Ishikawa (cell line): ENCODE results near the gene FAM118A.

Experiments
- EGR1 ChIP-seq: IDR thresholded peaks from 2 replicates; pipeline ENCODE4 v1.6.1; 2012
- FOXM1 ChIP-seq: IDR thresholded peaks from 2 replicates; pipeline ENCODE4 v1.6.1; 2012; ENCODE audit warnings: low read depth, borderline replicate concordance
- TAF1 ChIP-seq: IDR thresholded peaks from 2 replicates; pipeline ENCODE4 v1.6.1; 2012; ENCODE audit warnings: low read depth, mild to moderate bottlenecking
- YY1 ChIP-seq: IDR thresholded peaks from 2 replicates; pipeline ENCODE4 v1.6.1; 2012; ENCODE audit warnings: low read depth
- TF ChIP-seq, protein P1 (sequence below): IDR thresholded peaks from 2 replicates; pipeline ENCODE4 v1.6.1; 2012

GRCh38 chr22:45331486-45331885 is 21.8 kb downstream of the FAM118A start:
- TF ChIP-seq EGR1 (no peak), YY1 (no peak), FOXM1 (no peak), TAF1 (no peak)
- TF ChIP-seq, protein P1, sequence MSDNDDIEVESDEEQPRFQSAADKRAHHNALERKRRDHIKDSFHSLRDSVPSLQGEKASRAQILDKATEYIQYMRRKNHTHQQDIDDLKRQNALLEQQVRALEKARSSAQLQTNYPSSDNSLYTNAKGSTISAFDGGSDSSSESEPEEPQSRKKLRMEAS = no peak
